WI38 (cell line): Measurements from ENCODE around the gene SIL1.
A peak's percentile ranks its signal among the peaks of the same experiment; 100 is the strongest.
"Not testable (repeated sequence)": the region's sequence is repeated elsewhere in the genome, so short reads cannot be mapped to it uniquely, and the experiment has no call there.

Source experiments
- H3K4me3 ChIP-seq: 2 replicates; pipeline ENCODE4 v1.5.1; 2011; ENCODE audit warnings: low read depth, mild to moderate bottlenecking, control low read depth, low read length
- CTCF ChIP-seq: IDR thresholded peaks from 2 replicates; pipeline ENCODE4 v1.5.1; 2012; ENCODE audit warnings: low read depth, mild to moderate bottlenecking, control low read depth, low read length

Gene SIL1

GRCh38 chr5:139204196-139204595, 6.0 kb upstream of the SIL1 start:
- H3K4me3 ChIP-seq, result no peak overlapping the region
- no peak for TF ChIP-seq CTCF

- no peak overlapping the region for H3K4me3 ChIP-seq
- no peak for TF ChIP-seq CTCF
Measured at GRCh38 chr5:139199321-139199720, 1.2 kb upstream of the SIL1 start.

DNA sequence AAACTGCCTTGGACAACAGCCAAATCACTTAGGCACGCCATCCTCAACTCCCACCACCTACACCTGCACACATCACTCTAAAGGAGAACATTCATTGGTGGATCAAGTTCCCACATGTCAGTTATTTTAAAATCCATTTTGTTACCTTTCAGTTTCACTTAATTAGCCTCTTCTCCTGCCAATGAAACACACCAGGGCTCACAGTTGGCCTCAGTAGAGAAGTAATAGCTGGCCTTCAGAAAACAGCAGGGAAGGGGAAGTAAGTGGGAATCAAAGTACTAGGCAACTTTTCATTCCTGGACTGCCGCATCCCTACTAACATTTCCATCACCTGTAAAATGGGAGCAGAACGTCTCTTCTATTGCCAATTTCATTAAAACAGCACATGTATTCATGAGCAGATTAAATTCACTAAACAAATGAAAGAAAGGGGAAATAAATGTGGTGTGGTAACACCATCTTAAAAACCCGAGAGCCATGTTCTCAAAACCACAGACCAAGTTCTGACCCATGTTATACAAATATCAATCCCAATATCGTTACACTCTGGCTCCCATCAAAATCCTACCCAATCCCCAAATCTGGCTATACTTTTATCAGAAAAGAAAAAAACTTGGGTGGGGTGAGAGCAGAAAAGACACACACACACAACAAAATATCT, 1.7 kb downstream of the SIL1 start:
- H3K4me3 ChIP-seq, result no peak overlapping the region
- no peak for TF ChIP-seq CTCF

DNA sequence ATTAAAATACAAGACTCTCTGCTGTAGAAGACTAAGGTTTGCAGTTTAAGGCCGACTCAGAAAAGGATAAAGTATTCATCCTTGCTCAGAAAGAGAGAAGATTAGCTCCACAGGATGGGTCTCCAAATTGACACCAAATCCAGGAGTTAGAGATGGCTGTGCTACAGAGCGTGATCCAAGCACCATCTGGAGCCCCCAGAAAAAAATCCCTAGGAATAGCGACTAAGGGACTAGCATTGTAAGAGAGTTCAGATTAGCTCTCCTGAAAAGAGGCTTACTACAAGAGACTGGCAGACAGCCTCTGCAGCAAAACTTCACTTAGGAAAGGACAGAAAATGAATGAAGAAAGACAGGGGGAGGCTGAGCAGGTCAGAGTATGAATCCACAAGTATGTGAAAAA, 3.7 kb downstream of the SIL1 start:
- TF ChIP-seq CTCF, result no peak
- H3K4me3 ChIP-seq, result no peak overlapping the region

- no peak overlapping the region for H3K4me3 ChIP-seq
- TF ChIP-seq CTCF, result peak; percentile 3; the same call in 1 of the 2 replicates
Measured at GRCh38 chr5:139193928-139194327, 4.2 kb downstream of the SIL1 start.

DNA sequence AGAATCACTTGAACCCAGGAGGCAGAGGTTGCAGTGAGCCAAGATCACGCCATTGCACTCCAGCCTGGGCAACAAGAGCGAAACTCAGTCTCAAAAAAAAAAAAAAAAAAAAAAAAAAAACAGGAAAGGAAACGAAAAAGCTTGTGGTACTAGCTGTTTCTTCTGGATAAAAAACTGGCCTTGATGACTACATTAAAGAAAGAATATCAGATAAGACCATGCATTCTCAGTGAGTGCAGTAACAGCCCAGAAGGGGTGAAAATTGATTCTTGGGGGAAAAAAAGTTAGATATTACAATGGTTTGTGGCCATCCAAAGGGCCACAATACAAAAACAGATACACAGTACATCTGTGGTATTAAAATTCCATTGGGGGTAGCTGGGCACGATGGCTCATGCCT, 5.3 kb downstream of the SIL1 start:
- H3K4me3 ChIP-seq, result not testable (repeated sequence)

GRCh38 chr5:139191954-139192353, 6.2 kb downstream of the SIL1 start:
- not testable (repeated sequence) for H3K4me3 ChIP-seq

DNA sequence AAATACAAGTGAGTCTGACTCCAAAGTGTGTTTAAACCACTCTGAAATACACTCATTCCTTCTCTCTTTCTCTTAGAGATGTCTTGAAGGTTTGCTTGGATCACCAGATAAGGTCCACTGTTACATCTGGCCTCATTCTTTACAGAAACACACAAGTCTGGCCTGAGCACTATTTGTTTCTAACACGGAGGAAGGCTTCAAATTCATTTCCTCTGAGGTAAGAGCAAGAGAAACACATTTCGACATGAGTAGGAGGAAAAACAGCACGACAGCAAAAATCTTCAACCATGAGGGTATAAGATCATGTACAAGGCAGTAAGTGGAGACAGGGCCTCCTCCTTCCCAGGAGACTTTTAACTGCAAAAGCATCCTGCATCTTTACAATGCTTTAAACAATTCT, 8.0 kb downstream of the SIL1 start:
- no peak overlapping the region for H3K4me3 ChIP-seq
- TF ChIP-seq CTCF, result no peak
